HEK293 (cell line): Measurements from ENCODE around the gene TRIM8.
A peak's percentile ranks its signal among the peaks of the same experiment; 100 is the strongest.

Experiments used
- CTCF ChIA-PET: fragments of 350-600 bp; formaldehyde crosslinking; extraction: SDS; loops from one replicate; lab custom pipeline; 2021; ENCODE audit warnings: antibody characterized with exemption; lab: Yijun Ruan, JAX
- POLR2A ChIA-PET: fragments of 300-600 bp; formaldehyde crosslinking; extraction: SDS; loops from one replicate; lab custom pipeline; 2020; ENCODE audit warnings: antibody characterized with exemption, inconsistent platforms; lab: Yijun Ruan, JAX
- H3K27ac ChIP-seq: fragments of 200-500 bp; sonication (Bioruptor generic); 2 replicates; pipeline ENCODE4 v1.5.1; 2014; ENCODE audit warnings: low read depth, low read length, control low read depth, inconsistent platforms; ENCODE audit errors: extremely low read depth
- H3K36me3 ChIP-seq, 2 experiments: fragments of 200-500 bp in 1 of 2; sonication (Bioruptor generic) in 1 of 2; 1 replicate in 1 of 2; 2 replicates in 1 of 2; pipeline ENCODE4 v1.5.1; 2014 to 2017; ENCODE audit warnings: inconsistent platforms in 2 of 2, low read length in 2 of 2; ENCODE audit not compliant: control insufficient read depth in 2 of 2, insufficient read depth in 1 of 2
- H3K4me1 ChIP-seq: fragments of 200-500 bp; sonication (Bioruptor generic); 2 replicates; pipeline ENCODE4 v1.5.1; 2014; ENCODE audit warnings: mild to moderate bottlenecking, low read length, inconsistent platforms; ENCODE audit not compliant: control insufficient read depth, insufficient read depth
- H3K4me3 ChIP-seq: 2 replicates; pipeline ENCODE4 v1.5.1; 2011; ENCODE audit warnings: low read depth, mild to moderate bottlenecking, control low read depth, low read length, moderate library complexity
- H3K9me3 ChIP-seq: fragments of 200-500 bp; sonication (Bioruptor generic); 2 replicates; pipeline ENCODE4 v1.5.1; 2014; ENCODE audit warnings: low read depth, low read length, inconsistent platforms; ENCODE audit not compliant: control insufficient read depth, insufficient read depth
- BCL11A ChIP-seq: fragments of 450-650 bp; formaldehyde crosslinking; IDR thresholded peaks from 2 replicates; pipeline ENCODE4 v1.5.1; 2016; ENCODE audit warnings: low read depth, missing biosample characterization, missing genetic modification characterization
- CTCF ChIP-seq: fragments of 450-650 bp; formaldehyde crosslinking; IDR thresholded peaks from 2 replicates; pipeline ENCODE4 v1.5.1; 2016; ENCODE audit warnings: missing biosample characterization, missing genetic modification characterization
- GLIS1 ChIP-seq: fragments of 450-650 bp; formaldehyde crosslinking; IDR thresholded peaks from 2 replicates; pipeline ENCODE4 v1.5.1; 2016; ENCODE audit warnings: missing biosample characterization, missing genetic modification characterization
- HOXA7 ChIP-seq: sonication (generic); formaldehyde crosslinking; IDR thresholded peaks from 2 replicates; pipeline ENCODE4 v1.8.1; 2022; ENCODE audit warnings: missing genetic modification reagents, borderline replicate concordance
- SCRT2 ChIP-seq: fragments of 450-650 bp; formaldehyde crosslinking; IDR thresholded peaks from 2 replicates; pipeline ENCODE4 v1.5.1; 2016; ENCODE audit warnings: missing biosample characterization, missing genetic modification characterization
- SP2 ChIP-seq: fragments of 450-650 bp; formaldehyde crosslinking; IDR thresholded peaks from 2 replicates; pipeline ENCODE4 v1.5.1; 2016; ENCODE audit warnings: missing biosample characterization, missing genetic modification characterization
- ZBTB17 ChIP-seq: fragments of 450-650 bp; formaldehyde crosslinking; IDR thresholded peaks from 2 replicates; pipeline ENCODE4 v1.5.1; 2016; ENCODE audit warnings: missing biosample characterization, missing genetic modification characterization
- ZFP41 ChIP-seq: fragments of 450-650 bp; formaldehyde crosslinking; IDR thresholded peaks from 2 replicates; pipeline ENCODE4 v1.5.1; 2016; ENCODE audit warnings: missing biosample characterization, missing genetic modification characterization, borderline replicate concordance
- ZNF155 ChIP-seq: fragments of 450-650 bp; formaldehyde crosslinking; IDR thresholded peaks from 2 replicates; pipeline ENCODE4 v1.5.1; 2016; ENCODE audit warnings: missing biosample characterization, missing genetic modification characterization
- ZNF184 ChIP-seq: fragments of 450-650 bp; IDR thresholded peaks from 2 replicates; pipeline ENCODE4 v1.5.1; 2018; ENCODE audit warnings: missing biosample characterization, mild to moderate bottlenecking, missing genetic modification characterization
- ZNF2 ChIP-seq: fragments of 450-650 bp; formaldehyde crosslinking; IDR thresholded peaks from 2 replicates; pipeline ENCODE4 v1.5.1; 2016; ENCODE audit warnings: missing biosample characterization, missing genetic modification characterization
- ZNF354C ChIP-seq: fragments of 450-650 bp; formaldehyde crosslinking; IDR thresholded peaks from 2 replicates; pipeline ENCODE4 v1.5.1; 2016; ENCODE audit warnings: missing biosample characterization, missing genetic modification characterization, low read depth, borderline replicate concordance
- ZNF529 ChIP-seq: fragments of 450-650 bp; formaldehyde crosslinking; IDR thresholded peaks from 2 replicates; pipeline ENCODE4 v1.5.1; 2017; ENCODE audit warnings: missing genetic modification characterization, missing biosample characterization; ENCODE audit not compliant: insufficient replicate concordance
- ZNF600 ChIP-seq: fragments of 450-650 bp; formaldehyde crosslinking; IDR thresholded peaks from 2 replicates; pipeline ENCODE4 v1.5.1; 2016; ENCODE audit warnings: missing biosample characterization, missing genetic modification characterization
- ZNF707 ChIP-seq: fragments of 450-650 bp; formaldehyde crosslinking; IDR thresholded peaks from 2 replicates; pipeline ENCODE4 v1.5.1; 2016; ENCODE audit warnings: missing biosample characterization, missing genetic modification characterization
- ZNF777 ChIP-seq: fragments of 450-650 bp; formaldehyde crosslinking; IDR thresholded peaks from 2 replicates; pipeline ENCODE4 v1.5.1; 2017; ENCODE audit warnings: missing biosample characterization, missing genetic modification characterization, borderline replicate concordance
- ZNF785 ChIP-seq: fragments of 450-650 bp; formaldehyde crosslinking; IDR thresholded peaks from 2 replicates; pipeline ENCODE4 v1.5.1; 2016; ENCODE audit warnings: missing biosample characterization, missing genetic modification characterization
- ZNF791 ChIP-seq: fragments of 450-650 bp; formaldehyde crosslinking; IDR thresholded peaks from 2 replicates; pipeline ENCODE4 v1.5.1; 2016; ENCODE audit warnings: missing biosample characterization, missing genetic modification characterization
- ZNF830 ChIP-seq: fragments of 450-650 bp; IDR thresholded peaks from 2 replicates; pipeline ENCODE4 v1.5.0; 2018; ENCODE audit warnings: missing biosample characterization, missing genetic modification characterization, low read depth, mild to moderate bottlenecking, moderate library complexity
- TF ChIP-seq, protein P1 (sequence below): fragments of 450-650 bp; formaldehyde crosslinking; IDR thresholded peaks from 2 replicates; pipeline ENCODE4 v1.5.1; 2016; ENCODE audit warnings: missing biosample characterization, missing genetic modification characterization
- TF ChIP-seq, protein P2 (sequence below): fragments of 450-650 bp; formaldehyde crosslinking; IDR thresholded peaks from 2 replicates; pipeline ENCODE4 v1.5.1; 2016; ENCODE audit warnings: missing biosample characterization, missing genetic modification characterization
- TF ChIP-seq, protein P3 (sequence below): fragments of 450-650 bp; formaldehyde crosslinking; IDR thresholded peaks from 2 replicates; pipeline ENCODE4 v1.5.1; 2016; ENCODE audit warnings: missing biosample characterization, missing genetic modification characterization

Gene TRIM8

DNA sequence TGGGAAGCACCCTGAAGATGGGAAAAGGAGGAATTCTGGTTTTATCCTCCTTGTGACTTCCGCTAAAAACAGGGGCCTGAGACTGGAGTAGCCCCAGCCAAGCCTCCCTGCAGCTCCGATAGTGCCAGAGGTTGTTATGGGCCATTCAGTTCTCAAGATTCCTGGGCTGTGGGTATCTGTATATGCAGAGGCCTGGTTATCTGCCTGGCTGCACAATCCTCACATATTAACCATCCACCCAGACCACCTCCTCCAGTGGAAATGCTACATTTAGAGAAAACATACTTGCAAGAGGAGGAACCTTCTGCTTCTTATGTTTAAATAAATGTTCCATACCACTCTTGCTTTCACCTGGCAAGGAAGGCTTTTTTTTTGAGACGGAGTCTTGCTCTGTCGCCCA lies 35.3 kb downstream of the TRIM8 start:
- Histone ChIP-seq H3K4me3 (no peak overlapping the region), H3K27ac (no peak overlapping the region; the same call in 1 of the 2 replicates), H3K4me1 (peaks cover 11% of the 10 kb centered on the region), H3K36me3 (peaks cover 0 to 23% of the 10 kb centered on the region in 2 experiments; a peak in 2 of 3 replicates), H3K9me3 (no peaks in the 10 kb centered on the region)
- POLR2A ChIA-PET = interaction anchor here (0.8 to 2.5 kb wide), 3 partner anchors 15 to 34 kb away, joined by 3 to 10 read pairs (median 4); partner anchors contain the start of genes ARL3 and SFXN2
- TF ChIP-seq ZNF600 (tag by site-specific recombination) = 0 out of 2 replicates have a peak, but pooled peaks have one; percentile 35
- TF ChIP-seq, protein P1, sequence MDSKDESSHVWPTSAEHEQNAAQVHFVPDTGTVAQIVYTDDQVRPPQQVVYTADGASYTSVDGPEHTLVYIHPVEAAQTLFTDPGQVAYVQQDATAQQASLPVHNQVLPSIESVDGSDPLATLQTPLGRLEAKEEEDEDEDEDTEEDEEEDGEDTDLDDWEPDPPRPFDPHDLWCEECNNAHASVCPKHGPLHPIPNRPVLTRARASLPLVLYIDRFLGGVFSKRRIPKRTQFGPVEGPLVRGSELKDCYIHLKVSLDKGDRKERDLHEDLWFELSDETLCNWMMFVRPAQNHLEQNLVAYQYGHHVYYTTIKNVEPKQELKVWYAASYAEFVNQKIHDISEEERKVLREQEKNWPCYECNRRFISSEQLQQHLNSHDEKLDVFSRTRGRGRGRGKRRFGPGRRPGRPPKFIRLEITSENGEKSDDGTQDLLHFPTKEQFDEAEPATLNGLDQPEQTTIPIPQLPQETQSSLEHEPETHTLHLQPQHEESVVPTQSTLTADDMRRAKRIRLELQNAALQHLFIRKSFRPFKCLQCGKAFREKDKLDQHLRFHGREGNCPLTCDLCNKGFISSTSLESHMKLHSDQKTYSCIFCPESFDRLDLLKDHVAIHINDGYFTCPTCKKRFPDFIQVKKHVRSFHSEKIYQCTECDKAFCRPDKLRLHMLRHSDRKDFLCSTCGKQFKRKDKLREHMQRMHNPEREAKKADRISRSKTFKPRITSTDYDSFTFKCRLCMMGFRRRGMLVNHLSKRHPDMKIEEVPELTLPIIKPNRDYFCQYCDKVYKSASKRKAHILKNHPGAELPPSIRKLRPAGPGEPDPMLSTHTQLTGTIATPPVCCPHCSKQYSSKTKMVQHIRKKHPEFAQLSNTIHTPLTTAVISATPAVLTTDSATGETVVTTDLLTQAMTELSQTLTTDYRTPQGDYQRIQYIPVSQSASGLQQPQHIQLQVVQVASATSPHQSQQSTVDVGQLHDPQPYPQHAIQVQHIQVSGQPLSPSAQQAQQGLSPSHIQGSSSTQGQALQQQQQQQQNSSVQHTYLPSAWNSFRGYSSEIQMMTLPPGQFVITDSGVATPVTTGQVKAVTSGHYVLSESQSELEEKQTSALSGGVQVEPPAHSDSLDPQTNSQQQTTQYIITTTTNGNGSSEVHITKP (tag by site-specific recombination) = no peak
- CTCF ChIA-PET = interaction anchor here (0.7 to 7.2 kb wide), 12 partner anchors 11 to 565 kb away, joined by 3 to 57 read pairs (median 4); partner anchors contain the start of genes ARL3 and SFXN2

GRCh38 chr10:102681696-102682095 lies 37.4 kb downstream of the TRIM8 start:
- Histone ChIP-seq H3K4me3 (no peak overlapping the region), H3K27ac (no peak overlapping the region), H3K9me3 (no peaks in the 10 kb centered on the region), H3K36me3 (peaks cover 0 to 31% of the 10 kb centered on the region in 2 experiments; a peak in 2 of 3 replicates), H3K4me1 (peaks cover 4% of the 10 kb centered on the region)
- ChIA-PET CTCF (interaction anchor here (7.2 kb wide), 1 partner anchor 31 kb away, joined by 57 read pairs; the partner anchor contains the start of genes ARL3 and SFXN2), POLR2A (no interaction called here)
- TF ChIP-seq ZNF785 (tag by site-specific recombination) = no peak
- TF ChIP-seq, protein P2, sequence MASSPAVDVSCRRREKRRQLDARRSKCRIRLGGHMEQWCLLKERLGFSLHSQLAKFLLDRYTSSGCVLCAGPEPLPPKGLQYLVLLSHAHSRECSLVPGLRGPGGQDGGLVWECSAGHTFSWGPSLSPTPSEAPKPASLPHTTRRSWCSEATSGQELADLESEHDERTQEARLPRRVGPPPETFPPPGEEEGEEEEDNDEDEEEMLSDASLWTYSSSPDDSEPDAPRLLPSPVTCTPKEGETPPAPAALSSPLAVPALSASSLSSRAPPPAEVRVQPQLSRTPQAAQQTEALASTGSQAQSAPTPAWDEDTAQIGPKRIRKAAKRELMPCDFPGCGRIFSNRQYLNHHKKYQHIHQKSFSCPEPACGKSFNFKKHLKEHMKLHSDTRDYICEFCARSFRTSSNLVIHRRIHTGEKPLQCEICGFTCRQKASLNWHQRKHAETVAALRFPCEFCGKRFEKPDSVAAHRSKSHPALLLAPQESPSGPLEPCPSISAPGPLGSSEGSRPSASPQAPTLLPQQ = no peak
- TF ChIP-seq SCRT2 (tag by site-specific recombination) = no peak
- no peak for TF ChIP-seq ZBTB17 (tag by site-specific recombination)
- no peak for TF ChIP-seq ZNF155 (tag by site-specific recombination)
- no peak for TF ChIP-seq HOXA7 (CRISPR knock-in tag)
- TF ChIP-seq ZNF791 = no peak
- TF ChIP-seq ZNF830 = no peak
- no peak for TF ChIP-seq ZNF777 (tag by site-specific recombination)
- TF ChIP-seq ZFP41 (tag by site-specific recombination) = no peak
- TF ChIP-seq, protein P3, sequence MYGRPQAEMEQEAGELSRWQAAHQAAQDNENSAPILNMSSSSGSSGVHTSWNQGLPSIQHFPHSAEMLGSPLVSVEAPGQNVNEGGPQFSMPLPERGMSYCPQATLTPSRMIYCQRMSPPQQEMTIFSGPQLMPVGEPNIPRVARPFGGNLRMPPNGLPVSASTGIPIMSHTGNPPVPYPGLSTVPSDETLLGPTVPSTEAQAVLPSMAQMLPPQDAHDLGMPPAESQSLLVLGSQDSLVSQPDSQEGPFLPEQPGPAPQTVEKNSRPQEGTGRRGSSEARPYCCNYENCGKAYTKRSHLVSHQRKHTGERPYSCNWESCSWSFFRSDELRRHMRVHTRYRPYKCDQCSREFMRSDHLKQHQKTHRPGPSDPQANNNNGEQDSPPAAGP = no peak
- TF ChIP-seq ZNF529 = no peak
- TF ChIP-seq BCL11A (tag by site-specific recombination) = no peak
- TF ChIP-seq ZNF2 (tag by site-specific recombination) = no peak
- no peak for TF ChIP-seq CTCF
- TF ChIP-seq GLIS1 = no peak
- no peak for TF ChIP-seq ZNF354C
- no peak for TF ChIP-seq ZNF707 (tag by site-specific recombination)
- no peak for TF ChIP-seq SP2
- TF ChIP-seq ZNF184 (tag by site-specific recombination) = no peak
- TF ChIP-seq, all 188 proteins: peak for 0
